NCI-H510A (cell line): Measurements from ENCODE around the gene MYL6.
"Not testable (repeated sequence)": the region's sequence is repeated elsewhere in the genome, so short reads cannot be mapped to it uniquely, and the experiment has no call there.

Experiments used
- DNase-seq: peaks from one replicate; lab custom pipeline; 2025; lab: John Stamatoyannopoulos, UW

The MYL6 gene

DNA sequence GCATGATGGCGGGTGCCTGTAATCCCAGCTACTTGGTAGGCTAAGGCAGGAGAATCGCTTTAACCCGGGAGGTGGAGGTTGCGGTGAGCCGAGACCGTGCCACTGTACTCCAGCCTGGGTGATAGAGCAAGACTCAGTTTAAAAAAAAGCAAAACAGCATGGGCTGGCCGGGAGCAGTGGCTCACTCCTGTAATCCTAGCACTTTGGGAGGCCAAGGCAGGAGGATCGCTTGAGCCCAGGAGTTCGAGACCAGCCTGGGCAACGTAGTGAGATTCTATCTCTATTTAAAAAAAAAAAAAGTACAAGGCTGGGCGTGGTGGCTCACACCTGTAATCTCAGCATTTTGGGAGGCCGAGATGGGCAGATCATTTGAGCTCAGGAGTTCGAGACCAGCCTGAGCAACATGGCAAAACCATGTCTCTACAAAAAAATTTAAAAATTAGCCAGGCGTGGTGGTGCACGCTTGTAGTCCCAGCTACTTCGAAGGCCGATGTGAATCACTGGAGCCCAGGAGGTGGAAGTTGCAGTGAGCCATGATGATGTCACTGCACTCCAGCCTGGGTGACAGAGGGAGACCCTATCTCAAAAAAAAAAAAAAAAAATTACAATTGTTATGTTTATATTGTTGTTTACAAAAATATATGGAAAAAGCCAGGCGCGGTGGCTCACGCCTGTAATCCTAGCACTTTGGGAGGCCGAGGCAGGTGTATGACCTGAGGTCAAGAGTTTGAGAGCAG, 1.5 kb upstream of the MYL6 start:
- not testable (repeated sequence) for DNase-seq

DNA sequence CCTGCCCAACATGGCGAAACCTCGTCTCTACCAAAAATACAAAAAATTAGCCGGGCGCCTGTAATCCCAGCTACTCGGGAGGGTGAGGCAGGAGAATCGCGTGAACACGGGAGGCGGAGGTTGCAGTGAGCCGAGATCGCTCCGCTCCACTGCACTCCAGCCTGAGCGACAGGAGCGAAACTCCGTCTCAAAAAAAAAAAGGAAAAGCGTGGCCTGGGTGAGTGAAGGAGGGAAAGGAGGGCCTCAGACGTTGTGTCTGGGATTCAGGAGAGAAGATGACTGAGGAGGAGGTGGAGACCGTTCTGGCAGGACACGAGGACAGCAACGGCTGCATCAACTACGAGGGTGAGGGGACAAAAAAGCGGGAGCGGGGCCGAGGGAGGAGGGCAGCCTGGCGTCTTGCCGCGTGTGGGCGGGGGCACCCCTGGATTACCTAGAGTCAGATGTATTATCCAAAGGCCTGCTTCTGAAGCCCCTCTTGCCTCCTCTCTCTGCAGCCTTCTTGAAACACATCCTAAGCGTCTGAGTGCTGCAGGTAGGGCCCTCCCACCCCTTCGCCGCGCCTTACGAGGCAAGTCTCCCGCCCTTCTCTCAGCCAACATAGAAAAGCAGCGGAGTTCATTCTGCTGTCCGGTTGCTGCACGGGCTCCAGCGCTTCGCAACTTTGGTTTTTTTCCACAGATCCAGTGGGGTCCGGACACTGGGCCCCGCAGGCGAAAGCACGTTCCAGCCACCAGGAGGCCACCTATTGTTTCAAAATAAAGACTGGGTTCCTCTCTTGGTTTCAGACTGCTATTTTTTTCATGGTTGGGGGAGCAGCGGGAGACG, 744 bp upstream of the MYL6 start:
- peak; percentile 63 for DNase-seq

DNA sequence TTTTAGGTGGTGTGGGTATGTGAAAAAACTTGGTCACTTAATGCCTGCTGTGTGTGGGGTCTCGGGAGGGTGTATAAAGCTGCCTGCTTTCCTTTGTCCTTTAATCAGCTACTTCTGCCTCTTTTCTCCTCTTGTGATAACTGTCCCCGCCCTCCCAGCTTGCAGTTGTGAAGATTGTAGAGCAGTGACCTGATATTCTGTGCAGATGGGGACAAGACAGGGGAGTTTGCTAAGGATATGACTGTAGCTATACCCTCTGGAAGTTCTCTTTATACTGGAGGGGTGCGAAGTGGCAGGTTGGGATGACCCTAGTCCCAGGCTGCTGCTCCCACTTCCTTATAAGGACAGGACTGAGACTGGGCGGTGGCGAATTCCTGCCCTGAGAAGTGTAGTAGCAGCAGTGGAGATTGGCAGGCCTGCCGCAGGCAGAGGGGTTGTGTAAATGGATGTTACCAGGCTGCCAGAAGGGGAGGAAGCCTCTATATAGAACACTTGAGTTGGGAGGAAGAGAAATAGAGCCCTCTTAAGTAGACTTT, 835 bp downstream of the MYL6 start:
- DNase-seq, result peak; percentile 21

DNA sequence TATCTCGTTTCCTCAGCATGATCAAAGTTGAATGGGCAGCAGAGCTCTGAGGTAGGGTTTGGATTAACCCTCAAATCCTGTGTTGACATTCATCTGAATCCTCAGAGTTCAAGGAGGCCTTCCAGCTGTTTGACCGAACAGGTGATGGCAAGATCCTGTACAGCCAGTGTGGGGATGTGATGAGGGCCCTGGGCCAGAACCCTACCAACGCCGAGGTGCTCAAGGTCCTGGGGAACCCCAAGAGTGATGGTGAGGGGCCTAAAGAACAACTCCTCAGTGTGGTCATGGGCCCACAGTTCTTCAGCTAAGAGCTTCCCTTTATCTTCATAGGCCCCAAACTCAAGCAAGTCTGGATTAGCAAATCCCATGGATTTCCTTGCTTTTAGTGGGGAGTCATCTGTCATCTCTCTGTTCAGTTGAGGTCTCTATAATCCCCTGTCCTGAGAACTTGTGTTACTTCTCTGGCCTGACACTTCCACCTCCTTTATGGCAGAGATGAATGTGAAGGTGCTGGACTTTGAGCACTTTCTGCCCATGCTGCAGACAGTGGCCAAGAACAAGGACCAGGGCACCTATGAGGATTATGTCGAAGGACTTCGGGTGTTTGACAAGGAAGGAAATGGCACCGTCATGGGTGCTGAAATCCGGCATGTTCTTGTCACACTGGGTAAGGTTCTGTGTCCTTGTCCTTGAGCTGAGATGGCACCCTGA, 1.5 kb downstream of the MYL6 start:
- DNase-seq, result no peak

DNA sequence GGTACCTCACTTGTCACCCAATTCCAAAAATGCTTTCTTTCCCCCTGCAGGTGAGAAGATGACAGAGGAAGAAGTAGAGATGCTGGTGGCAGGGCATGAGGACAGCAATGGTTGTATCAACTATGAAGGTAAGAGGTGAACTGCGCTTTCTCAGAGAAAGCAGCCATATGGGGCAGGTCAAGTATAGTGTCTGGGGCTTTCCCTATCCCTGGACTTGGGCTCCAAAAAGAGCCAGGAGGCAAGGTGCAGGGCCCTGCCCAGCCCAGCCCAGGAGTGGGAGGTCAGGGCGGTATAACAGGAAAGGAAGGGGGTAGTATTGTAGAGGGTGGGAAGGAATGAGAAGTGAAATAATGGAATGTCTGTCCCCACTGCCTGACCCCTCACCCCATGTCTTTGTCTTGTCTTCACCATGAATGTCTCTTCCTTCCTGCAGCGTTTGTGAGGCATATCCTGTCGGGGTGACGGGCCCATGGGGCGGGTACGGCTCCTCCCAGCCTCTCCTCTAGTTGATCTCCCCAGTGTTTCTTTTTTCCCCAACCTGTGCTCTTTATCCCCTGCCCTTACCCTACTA, 2.1 kb downstream of the MYL6 start:
- no peak for DNase-seq

DNA sequence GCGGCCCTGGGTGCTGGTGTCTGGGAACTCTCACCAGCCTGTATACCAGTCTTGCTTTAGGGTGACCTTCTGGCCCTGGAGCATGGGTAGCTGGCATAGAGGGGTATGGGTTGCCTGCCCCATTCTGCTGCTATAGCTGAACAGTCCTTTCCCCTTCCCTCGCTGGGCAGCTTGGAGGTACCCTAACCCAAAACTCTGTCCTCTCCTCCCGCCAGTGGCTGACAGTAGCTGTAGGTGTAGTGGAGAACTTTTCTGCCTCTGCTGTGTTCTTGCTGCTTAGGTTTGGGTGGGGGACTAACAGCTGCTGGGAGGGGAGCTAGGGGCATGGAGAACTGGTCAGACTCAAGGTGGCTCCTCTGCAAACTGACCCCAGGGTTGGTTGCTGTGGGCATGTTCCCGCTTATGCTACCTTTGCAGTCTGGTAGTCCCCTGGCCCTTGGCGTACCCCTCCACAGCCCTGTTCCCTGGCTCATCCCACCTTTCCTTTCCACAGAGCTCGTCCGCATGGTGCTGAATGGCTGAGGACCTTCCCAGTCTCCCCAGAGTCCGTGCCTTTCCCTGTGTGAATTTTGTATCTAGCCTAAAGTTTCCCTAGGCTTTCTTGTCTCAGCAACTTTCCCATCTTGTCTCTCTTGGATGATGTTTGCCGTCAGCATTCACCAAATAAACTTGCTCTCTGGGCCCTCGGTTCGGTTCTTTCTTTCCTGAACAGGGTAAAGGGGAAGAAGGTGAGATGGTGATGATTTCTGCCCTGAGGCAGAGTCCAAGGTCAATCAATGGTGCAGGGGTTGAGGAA, 2.9 kb downstream of the MYL6 start:
- DNase-seq, result no peak

DNA sequence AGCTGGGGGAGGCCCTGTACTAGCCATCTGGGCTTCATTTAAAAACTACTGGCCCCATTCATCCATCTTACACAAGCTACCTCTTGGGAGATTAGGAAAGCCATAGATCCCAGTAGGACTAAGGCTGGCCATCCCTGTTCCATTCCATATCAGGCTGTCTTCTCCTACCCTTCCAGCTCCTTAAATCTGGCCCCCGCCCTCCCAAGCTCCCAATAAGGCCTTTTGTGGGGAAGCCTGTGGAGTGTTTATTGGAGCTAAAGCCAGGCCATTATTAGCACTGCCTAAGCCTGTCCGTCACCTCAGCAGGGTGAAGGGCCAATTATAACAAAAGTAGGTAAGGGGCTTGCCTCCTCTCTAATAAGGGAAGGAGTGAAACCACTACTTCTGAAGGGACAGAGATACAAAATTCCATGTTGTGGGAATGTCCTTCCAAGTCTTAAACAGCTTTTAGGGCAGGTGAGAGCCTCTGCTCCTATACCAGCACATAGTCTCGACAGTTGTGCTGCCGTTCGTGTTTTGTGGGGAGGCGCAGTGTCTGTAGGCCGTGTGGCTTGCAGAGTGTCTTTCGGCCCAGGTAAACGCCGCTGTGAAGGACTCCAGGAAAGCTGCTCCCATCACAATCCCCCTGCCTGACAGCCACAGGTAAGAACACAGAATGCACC, 3.7 kb downstream of the MYL6 start:
- no peak for DNase-seq

DNA sequence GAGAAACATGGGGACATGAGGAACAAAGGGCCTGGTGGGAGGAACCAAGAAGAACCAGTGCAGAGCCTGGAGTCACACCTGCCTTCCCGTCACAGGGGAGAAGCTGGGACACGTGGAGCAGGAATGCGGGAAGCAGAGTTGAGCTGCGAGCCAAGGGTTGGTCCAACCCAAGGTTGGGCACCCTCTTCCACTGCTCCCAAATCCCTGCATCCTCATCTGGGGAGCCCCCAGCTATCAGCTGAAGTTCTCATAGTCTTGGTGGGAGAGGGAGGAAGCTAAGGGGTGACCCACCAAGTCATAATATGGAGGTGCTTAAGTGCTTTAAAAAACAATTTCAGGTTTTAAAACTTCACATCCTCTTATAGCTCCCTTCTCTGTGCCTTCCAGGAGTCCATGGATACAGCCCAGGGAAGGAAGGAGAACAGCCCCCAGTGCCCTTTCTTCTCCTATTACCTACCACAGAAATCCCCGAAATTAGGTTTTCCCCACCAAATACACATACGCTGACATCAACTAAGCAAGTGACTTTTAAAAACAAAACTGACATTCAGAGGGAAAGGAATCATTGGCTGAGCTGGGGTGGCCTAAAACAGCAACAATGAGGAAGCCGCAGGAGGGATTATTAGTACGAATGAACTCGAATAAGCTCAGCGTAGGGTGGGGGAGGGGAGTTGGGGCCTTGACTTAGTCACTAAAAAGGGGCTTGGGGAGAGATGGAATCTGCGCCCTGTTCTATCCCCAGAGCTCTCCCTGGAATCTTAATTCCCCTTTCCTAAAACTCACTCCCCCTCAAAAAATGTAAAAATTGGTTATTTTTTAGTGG, 4.5 kb downstream of the MYL6 start:
- DNase-seq, result no peak

DNA sequence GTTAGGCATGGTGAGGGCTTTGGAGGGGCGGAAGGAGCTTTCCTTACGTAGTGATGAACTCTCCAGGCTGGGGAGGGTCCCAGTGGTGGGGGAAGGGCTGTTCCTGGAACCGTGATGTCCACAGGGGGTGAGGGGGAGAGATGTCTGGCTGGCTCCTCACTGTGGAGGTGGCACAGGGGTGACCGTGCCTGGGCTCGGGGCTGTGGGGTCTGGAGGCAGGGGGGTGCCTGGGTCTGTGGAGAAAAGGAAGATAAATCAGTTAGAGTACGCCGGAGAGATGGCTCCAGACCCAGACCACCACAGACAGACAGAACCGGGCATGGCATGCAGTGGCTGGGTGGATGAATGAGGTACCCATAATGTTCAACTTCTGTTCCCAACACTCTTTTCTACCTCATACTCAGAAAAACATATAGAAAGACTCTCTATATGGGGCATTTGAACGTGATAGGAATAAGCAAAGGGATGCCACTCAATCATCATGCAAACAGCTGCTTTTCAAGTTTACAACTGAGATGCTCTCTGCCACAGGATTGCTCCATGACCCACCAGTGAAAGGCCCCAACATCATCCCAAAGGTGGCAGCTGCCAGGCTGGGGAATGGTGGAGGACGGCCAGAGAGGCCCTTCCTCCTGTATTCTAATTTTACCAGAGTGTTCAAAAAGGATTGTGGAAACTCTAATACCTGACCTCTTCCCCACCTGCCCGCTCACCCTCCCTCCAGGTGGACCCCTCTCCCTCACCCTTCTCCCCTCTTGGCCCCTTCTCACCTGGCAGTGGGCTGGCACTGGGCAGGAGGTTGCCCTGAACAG, 5.6 kb downstream of the MYL6 start:
- DNase-seq, result no peak

DNA sequence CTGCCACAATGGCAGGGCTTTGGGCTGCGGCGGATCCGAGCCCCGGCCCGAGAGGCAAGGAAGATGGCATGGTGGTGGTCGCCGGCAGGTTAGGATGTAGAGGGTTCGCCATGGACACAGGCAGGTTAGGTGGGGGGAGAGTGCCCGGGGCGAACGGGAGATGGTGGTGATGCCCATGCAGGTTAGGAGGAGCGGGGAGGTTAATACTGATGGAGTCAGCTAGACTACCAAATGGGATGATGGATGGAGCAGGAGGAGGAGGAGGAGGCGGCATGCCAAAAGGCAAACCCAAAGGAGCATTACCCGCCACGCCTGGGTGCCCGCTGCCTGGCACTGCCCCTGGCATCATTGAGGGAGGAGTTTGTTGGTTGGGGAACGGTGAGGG, 6.2 kb downstream of the MYL6 start:
- no peak for DNase-seq

DNA sequence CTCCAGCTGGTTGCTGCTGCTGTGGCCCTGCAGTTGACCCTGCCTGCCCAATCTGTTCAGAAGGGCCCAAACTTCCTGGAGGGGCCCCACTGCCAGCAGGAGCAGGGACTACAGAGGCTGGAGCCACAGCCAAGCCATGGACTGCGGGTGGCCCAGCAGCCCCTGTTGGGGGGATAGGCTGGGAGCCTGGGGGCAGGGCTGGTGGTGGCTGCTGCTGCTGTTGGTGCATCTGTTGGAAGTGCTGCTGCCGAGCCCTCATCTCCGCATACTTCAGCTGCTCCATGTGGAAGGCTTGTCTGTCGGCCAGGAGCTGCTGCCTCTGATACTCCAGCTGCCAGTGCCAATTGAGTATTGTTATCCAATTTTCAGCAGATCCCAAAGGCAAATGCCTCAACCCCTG, 7.2 kb downstream of the MYL6 start:
- no peak for DNase-seq

DNA sequence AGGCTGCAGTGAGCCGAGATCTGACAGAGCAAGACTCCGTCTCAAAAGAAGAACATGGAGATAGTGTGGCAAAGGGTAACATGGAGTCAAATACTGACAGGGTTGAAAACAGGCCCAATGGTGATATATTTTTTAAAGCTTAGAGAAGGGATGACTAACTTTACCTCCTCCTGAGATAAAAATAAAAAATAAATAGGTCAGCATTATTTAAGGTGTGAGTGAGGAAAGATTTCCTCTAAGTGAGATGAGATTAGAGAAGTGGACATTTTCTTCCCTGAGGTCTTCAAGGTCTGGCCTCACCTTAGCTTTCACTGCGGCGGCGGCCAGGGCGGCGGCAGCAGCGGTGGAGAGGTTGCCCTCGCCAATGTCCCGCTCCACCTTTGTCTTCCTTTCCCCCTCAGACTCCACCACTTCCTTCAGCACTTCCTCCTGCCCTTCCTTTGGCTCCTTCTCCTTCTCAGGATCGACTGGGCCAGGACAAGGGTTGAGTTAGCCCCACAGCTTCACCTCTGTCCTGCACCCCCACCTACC, 11.1 kb downstream of the MYL6 start:
- DNase-seq, result no peak

DNA sequence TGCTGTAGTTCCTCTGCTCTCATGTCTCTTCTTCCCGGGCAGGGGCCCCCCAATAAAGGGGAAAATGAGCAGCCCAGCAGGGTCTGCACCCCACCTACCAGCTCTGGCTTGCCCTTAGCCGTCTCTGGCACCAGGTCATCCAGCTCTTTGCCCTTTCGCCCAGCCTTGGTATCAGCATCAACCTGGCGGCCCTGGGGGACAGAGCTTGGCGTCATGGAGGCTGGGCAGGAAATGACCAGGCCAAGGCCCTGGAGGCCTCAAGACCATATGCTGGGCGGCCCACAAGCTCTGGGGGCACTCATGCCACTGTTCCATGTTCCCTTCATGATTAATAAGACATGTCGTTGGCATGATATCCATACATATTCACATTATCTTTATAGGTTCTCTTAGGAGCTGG, 14.7 kb downstream of the MYL6 start:
- DNase-seq, result no peak

DNA sequence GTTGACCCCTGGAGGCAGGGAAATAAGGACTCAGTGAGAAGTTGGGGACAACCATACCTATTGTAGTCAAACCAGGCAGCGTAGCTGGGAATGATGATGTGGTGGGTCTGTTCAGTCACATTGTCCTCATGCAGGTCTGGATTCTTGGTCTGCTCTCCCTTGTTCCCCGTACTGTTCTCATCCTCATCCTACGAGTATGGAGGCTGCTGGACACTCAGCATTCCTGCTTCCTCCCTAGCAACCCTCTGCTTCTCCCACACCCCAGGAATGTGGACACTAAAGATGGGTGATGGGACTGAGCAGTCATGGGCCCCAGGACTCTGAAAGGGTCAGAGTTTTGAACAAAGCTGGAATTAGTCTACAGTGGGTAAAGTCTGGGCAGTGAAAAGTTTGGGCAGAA, 20.2 kb downstream of the MYL6 start:
- DNase-seq, result no peak

DNA sequence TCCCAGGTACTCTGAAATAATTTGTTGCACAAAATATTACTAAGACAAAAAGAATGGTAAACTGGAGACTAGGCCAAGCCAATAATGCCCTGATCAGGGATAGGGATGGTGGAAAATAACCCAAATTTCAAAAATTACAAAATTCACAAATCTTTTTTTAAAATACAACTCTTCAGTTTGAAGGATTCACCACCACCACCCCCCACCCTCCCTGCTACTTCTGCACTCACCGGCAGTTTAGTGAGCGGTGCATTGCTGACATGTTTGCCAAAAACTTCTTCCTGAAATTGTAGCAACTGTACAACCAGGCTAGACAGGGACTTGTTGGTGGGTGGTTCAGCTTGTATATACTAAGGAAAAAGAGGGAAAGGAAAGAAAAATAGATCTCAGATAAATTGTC, 28.8 kb downstream of the MYL6 start:
- DNase-seq, result no peak

DNA sequence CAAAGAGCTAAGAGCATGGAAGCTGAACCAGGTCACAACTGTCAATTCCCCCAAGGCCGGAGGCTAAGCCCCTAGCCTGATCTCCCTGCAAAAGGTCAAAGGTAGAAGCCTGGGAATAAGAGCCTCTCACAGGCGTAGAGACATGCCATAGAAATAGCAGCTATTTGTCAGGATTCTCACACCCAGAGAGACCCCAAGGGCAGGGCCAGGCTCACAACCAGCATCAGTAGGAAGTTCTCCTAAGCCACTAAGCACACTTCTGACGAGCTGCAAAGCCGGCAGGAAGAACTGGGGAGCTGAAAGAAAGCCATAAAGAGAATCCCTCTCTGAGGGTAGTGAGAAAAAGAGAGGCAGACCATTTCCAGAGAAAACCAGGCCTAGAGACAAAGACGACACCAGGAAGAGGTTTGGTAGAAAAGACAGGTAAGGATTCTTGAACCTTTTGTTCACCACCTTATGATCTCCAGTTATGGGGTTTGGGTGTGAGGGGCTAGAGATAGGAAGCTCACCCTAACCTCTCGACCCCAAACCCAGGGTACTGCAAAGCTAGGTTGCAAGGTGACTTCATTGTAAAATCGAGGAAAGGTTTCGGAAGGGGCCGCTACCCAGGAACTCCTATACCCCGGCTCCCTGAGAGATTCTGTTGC, 30.1 kb downstream of the MYL6 start:
- no peak for DNase-seq

DNA sequence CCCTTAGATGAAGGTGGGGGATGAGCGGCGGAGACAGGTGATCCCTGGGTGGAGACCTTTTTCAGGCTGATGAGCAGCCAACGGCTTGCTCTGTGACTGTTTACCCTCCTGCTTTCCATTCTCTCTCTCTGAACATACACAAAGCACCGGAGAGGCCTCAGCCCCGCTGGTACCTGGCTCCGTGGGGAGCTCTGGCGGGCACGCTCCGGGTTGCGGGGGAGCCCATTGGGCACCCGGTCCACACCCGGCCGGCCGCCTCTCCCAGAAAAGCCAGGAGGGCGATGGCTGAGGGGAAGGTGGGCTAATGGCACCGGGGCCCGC, 30.6 kb downstream of the MYL6 start:
- DNase-seq, result no peak

DNA sequence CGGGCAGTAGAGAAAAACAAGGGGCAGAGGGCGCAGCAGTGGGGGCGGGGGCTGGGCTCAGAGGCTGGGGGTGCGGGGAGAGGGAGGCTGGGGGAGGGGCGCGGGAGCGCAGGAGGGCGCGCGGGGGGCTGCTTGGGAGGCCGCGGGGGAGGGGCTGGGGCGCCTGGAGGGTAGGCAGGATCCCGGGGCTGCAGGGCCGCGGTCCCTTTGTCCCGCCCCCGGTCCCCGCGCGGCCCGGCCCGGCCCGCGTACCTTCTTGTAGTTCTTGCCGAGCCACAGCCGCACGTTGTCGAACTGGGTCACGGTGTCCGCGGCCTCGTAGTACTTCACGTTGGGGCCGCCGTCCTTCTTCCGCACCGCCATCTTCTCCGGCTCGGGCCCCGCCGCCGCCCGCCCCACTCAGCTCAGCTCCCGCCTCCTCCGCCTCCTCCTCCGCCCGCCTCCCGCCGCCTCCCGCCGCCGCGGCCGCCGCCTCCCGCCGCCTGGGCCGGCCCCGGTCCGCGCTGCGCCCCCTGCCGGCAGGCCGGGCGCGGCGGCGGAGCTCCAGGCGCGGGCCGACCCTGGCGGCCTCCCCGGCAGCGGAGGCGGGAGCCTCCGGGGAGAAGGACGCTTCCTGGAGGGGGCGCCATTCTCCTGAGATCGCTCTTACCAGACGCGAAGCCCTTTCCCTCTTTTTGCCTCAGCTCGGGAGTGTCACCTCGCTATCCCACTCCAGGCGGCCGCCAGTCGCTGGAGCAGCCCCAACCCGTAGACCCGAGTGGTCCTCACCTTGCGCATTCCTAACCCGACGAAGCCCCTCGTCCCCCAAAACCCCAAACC, 31.1 kb downstream of the MYL6 start, which contains the start of gene SMARCC2:
SMARCC2 (minus strand) TSS at position 385 of the 819 bp plus-strand sequence; CDS start at position 363, 22 bp downstream.
- DNase-seq, result peak; percentile 90
